ENCODE results near the gene TELO2. TPM values are rescaled to one million over a fixed set of nuclear protein-coding genes. Genes with fewer than 3 reads are reported as not detected.

TELO2 gene
- total and polyA plus RNA-seq, 10 donors = 28.5 to 110 (median 57.8) TPM

GRCh38 chr16:1509307-1510221, 16.4 kb downstream of the TELO2 start:
- peak overlapping the region in 5 of 8 donors; percentile 23 to 57 (median 46) for H3K27ac ChIP-seq
- peaks cover 0 to 13% (median 8%) of the 10 kb centered on the region in 8 donors for H3K9me3 ChIP-seq
- H3K36me3 ChIP-seq = peaks cover 0 to 71% (median 36%) of the 10 kb centered on the region in 6 donors
- no peak overlapping the region for H3K4me3 ChIP-seq
- H3K4me1 ChIP-seq = peaks cover 0 to 48% (median 15%) of the 10 kb centered on the region in 6 donors
- DNase-seq = peak; percentile 81
- no peaks in the 10 kb centered on the region for H3K27me3 ChIP-seq (replicated peaks in 1 of 7)
- intact Hi-C loops (cut with DNase I; ENCODE audit: low total_unique reads) = no loop called here
- 72 to 91% (median 85%) methylated on average over 22 to 44 of the region's 44 CpGs for whole genome bisulfite sequencing, 5 donors
- TF ChIP-seq POLR2A (IDR thresholded peaks at IDR 0.05) (no peak), POLR2AphosphoS5 (IDR thresholded peaks at IDR 0.05) (peak; percentile 43 to 84 (median 74)), CTCF (IDR thresholded peaks at IDR 0.05 in 8 of 11, conservative IDR thresholded peaks at IDR 0.05 in 3 of 11) (no peak)

GRCh38 chr16:1510272-1510671, 17.1 kb downstream of the TELO2 start:
- Histone ChIP-seq H3K4me1 (peaks cover 0 to 48% (median 15%) of the 10 kb centered on the region in 6 donors), H3K9me3 (peaks cover 0 to 20% (median 16%) of the 10 kb centered on the region in 8 donors), H3K4me3 (no peak overlapping the region), H3K36me3 (peaks cover 0 to 64% (median 36%) of the 10 kb centered on the region in 6 donors), H3K27ac (peak overlapping the region in 5 of 8 donors; percentile 23 to 57 (median 46)), H3K27me3 (replicated peaks in 1 of 7) (no peaks in the 10 kb centered on the region)
- TF ChIP-seq POLR2A (IDR thresholded peaks at IDR 0.05) (no peak), CTCF (IDR thresholded peaks at IDR 0.05 in 8 of 11, conservative IDR thresholded peaks at IDR 0.05 in 3 of 11) (no peak), POLR2AphosphoS5 (IDR thresholded peaks at IDR 0.05) (no peak)
- intact Hi-C loops (cut with DNase I; ENCODE audit: low total_unique reads) = no loop called here
- 75 to 89% (median 85%) methylated on average over 9 to 10 of the region's 10 CpGs for WGBS, 5 donors
- no peak for DNase-seq

GRCh38 chr16:1510941-1511351, 17.8 kb downstream of the TELO2 start:
- Histone ChIP-seq H3K27ac (no peak overlapping the region), H3K4me1 (peaks cover 0 to 48% (median 15%) of the 10 kb centered on the region in 6 donors), H3K9me3 (peaks cover 0 to 21% (median 17%) of the 10 kb centered on the region in 8 donors), H3K27me3 (replicated peaks in 1 of 7) (no peaks in the 10 kb centered on the region), H3K4me3 (no peak overlapping the region), H3K36me3 (peaks cover 0 to 57% (median 31%) of the 10 kb centered on the region in 6 donors)
- WGBS, 5 donors = 85 to 96% (median 91%) methylated on average over 4 to 26 of the region's 26 CpGs
- intact Hi-C loops (cut with DNase I; ENCODE audit: low total_unique reads) = no loop called here
- no peak for DNase-seq
- TF ChIP-seq CTCF (IDR thresholded peaks at IDR 0.05 in 8 of 11, conservative IDR thresholded peaks at IDR 0.05 in 3 of 11) (no peak), POLR2A (IDR thresholded peaks at IDR 0.05) (no peak), POLR2AphosphoS5 (IDR thresholded peaks at IDR 0.05) (no peak)
